Spinal cord (tissue), 10 donors: ENCODE results near the gene NBEA. TPM values are rescaled to one million over a fixed set of nuclear protein-coding genes. Genes with fewer than 3 reads are reported as not detected.

ENCODE experiments used
- DNase-seq, 6 donors: peaks; one replicate each; pipeline versions ENCODE4 v3.0.0 to v3.0.0-alpha.2; 2013 to 2015; ENCODE audit warnings: low spot score in 6 of 6, low read depth in 4 of 6
- H3K27ac ChIP-seq: one replicate; pipeline ENCODE4 v1.5.1; 2013; ENCODE audit warnings: low read depth, low read length, control low read depth
- H3K27me3 ChIP-seq: one replicate; pipeline ENCODE4 v1.6.1; 2013; ENCODE audit warnings: low read length; ENCODE audit not compliant: control insufficient read depth, insufficient read depth
- H3K36me3 ChIP-seq: one replicate; pipeline ENCODE4 v1.6.1; 2013; ENCODE audit warnings: low read length; ENCODE audit not compliant: control insufficient read depth, insufficient read depth
- H3K4me1 ChIP-seq: one replicate; pipeline ENCODE4 v1.6.1; 2013; ENCODE audit warnings: low read length; ENCODE audit not compliant: control insufficient read depth, insufficient read depth
- H3K4me3 ChIP-seq: one replicate; pipeline ENCODE4 v1.5.1; 2013; ENCODE audit warnings: low read depth, low read length, control low read depth
- H3K9me3 ChIP-seq: one replicate; pipeline ENCODE4 v1.6.1; 2013; ENCODE audit warnings: low read length; ENCODE audit not compliant: control insufficient read depth, insufficient read depth
- WGBS: methylation state at CpG from one replicate; pipeline ENCODE4 v1.1.5; 2013; ENCODE audit warnings: missing lambda C conversion rate; ENCODE audit not compliant: insufficient coverage; 5-methylcytosine and 5-hydroxymethylcytosine counted together
- polyA plus RNA-seq, 2 donors: library from polyadenylated mRNA; unstranded; fragments of 120-200 nt; gene quantifications; one replicate each; pipeline ENCODE4 v1.2.1, GENCODE V29; 2013; ENCODE audit not compliant: insufficient read length in 2 of 2
- total RNA-seq, 2 donors: library from RNA; depleted of rRNA in 1 of 2; stranded (reverse); fragments of 120-200 nt in 1 of 2; fragments of >200 nt in 1 of 2; gene quantifications; one replicate each; pipeline versions ENCODE4 v1.2.3 to v1.2.4, GENCODE V29; 2013 to 2014
- donor health status: healthy.

The NBEA gene
- total and polyA plus RNA-seq, 4 donors: 39.1 to 136 (median 72.8) TPM

GRCh38 chr13:35592457-35592856 is 650.4 kb downstream of the NBEA start:
- Histone ChIP-seq H3K27me3 (no peaks in the 10 kb centered on the region), H3K4me1 (no peaks in the 10 kb centered on the region), H3K36me3 (no peaks in the 10 kb centered on the region), H3K9me3 (no peaks in the 10 kb centered on the region), H3K27ac (no peak overlapping the region), H3K4me3 (no peak overlapping the region)
- DNase-seq: peak in 1 of 6 donors; percentile 47
- WGBS: 75% methylated on average over 3 of the region's 4 CpGs

GRCh38 chr13:35593651-35594050 is 651.6 kb downstream of the NBEA start:
- no peaks in the 10 kb centered on the region for H3K36me3 ChIP-seq
- WGBS: no CpG with 5 or more reads among the region's 3 CpGs
- H3K27ac ChIP-seq: no peak overlapping the region
- H3K9me3 ChIP-seq: no peaks in the 10 kb centered on the region
- H3K27me3 ChIP-seq: no peaks in the 10 kb centered on the region
- no peak overlapping the region for H3K4me3 ChIP-seq
- H3K4me1 ChIP-seq: no peaks in the 10 kb centered on the region
- peak in 1 of 6 donors; percentile 74 for DNase-seq

DNA sequence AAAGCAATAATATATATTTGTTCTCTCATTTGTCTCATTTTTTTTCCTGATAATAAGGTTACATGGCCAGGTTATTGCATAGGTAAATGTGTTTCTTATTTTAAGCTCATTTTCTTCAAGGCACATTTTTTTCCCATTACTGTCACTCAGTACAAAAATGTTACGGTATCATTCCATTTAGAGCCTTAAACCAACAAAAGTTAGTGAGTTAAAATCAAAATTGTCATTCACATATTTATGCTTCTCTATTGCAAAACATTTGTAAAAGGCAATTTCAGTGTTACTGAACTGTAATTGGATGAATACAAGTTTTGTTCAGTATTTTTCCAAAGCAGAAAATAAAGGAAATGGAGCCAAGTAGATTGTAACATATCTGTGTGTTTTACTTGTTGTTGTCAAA is 652.0 kb downstream of the NBEA start:
- no CpG with 5 or more reads among the region's 1 CpG for WGBS
- Histone ChIP-seq H3K9me3 (no peaks in the 10 kb centered on the region), H3K4me1 (peaks cover 2% of the 10 kb centered on the region), H3K27me3 (no peaks in the 10 kb centered on the region), H3K36me3 (no peaks in the 10 kb centered on the region), H3K4me3 (no peak overlapping the region), H3K27ac (no peak overlapping the region)
- no peak for DNase-seq

DNA sequence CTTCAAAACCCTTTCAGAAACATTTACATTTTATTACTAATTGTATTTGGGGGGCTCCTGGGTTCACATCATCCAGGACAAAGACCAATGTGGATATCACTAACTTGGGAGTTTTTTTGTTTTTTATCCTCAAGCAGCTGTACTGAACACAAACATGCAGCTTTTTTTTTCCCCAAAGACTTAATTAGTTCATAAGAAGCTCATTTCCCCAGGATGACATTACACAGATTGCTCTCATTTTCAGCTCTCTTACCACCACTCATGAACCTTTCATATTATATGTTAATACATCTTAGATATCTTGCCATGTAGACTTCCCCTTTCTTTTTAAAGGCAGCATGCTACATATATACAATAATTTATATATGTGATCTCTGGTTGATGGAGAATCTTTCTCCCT is 653.1 kb downstream of the NBEA start:
- Histone ChIP-seq H3K27me3 (no peaks in the 10 kb centered on the region), H3K4me1 (peaks cover 5% of the 10 kb centered on the region), H3K9me3 (no peaks in the 10 kb centered on the region), H3K4me3 (no peak overlapping the region), H3K36me3 (no peaks in the 10 kb centered on the region), H3K27ac (no peak overlapping the region)
- DNase-seq: peak in 1 of 6 donors; percentile 71

- H3K4me3 ChIP-seq: no peak overlapping the region
- no peak overlapping the region for H3K27ac ChIP-seq
- no peaks in the 10 kb centered on the region for H3K9me3 ChIP-seq
- WGBS: no CpG with 5 or more reads among the region's 5 CpGs
- no peaks in the 10 kb centered on the region for H3K36me3 ChIP-seq
- peaks cover 5% of the 10 kb centered on the region for H3K4me1 ChIP-seq
- no peaks in the 10 kb centered on the region for H3K27me3 ChIP-seq
- DNase-seq: peak in 1 of 6 donors; percentile 19
These were observed 654.4 kb downstream of the NBEA start for GRCh38 chr13:35596321-35597030.

- Histone ChIP-seq H3K4me3 (no peak overlapping the region), H3K27me3 (no peaks in the 10 kb centered on the region), H3K4me1 (peaks cover 5% of the 10 kb centered on the region), H3K36me3 (no peaks in the 10 kb centered on the region), H3K9me3 (no peaks in the 10 kb centered on the region), H3K27ac (no peak overlapping the region)
- 100% methylated on average over 2 of the region's 3 CpGs for WGBS
- DNase-seq: no peak
These were observed 655.4 kb downstream of the NBEA start for GRCh38 chr13:35597451-35597850.

- 75% methylated on average over 2 of the region's 3 CpGs for WGBS
- no peak overlapping the region for H3K27ac ChIP-seq
These were observed 656.2 kb downstream of the NBEA start for GRCh38 chr13:35598233-35598632.

GRCh38 chr13:35598790-35599369 is 656.8 kb downstream of the NBEA start:
- H3K4me1 ChIP-seq: peaks cover 5% of the 10 kb centered on the region
- H3K36me3 ChIP-seq: no peaks in the 10 kb centered on the region
- 86% methylated on average over 1 of the region's 4 CpGs for WGBS
- no peak overlapping the region for H3K27ac ChIP-seq
- no peaks in the 10 kb centered on the region for H3K27me3 ChIP-seq
- no peak for DNase-seq
- H3K9me3 ChIP-seq: no peaks in the 10 kb centered on the region
- H3K4me3 ChIP-seq: no peak overlapping the region

More at GRCh38 chr13:35598233-35598632, 656.2 kb downstream of the NBEA start:
- DNase-seq: peak in 1 of 6 donors; percentile 14
- Histone ChIP-seq H3K9me3 (no peaks in the 10 kb centered on the region), H3K27me3 (no peaks in the 10 kb centered on the region), H3K4me3 (no peak overlapping the region), H3K36me3 (no peaks in the 10 kb centered on the region), H3K4me1 (peaks cover 5% of the 10 kb centered on the region)

- H3K27me3 ChIP-seq: no peaks in the 10 kb centered on the region
- 100% methylated on average over 1 of the region's 2 CpGs for WGBS
- peaks cover 5% of the 10 kb centered on the region for H3K4me1 ChIP-seq
- no peak overlapping the region for H3K27ac ChIP-seq
- H3K9me3 ChIP-seq: no peaks in the 10 kb centered on the region
- no peaks in the 10 kb centered on the region for H3K36me3 ChIP-seq
- no peak for DNase-seq
- H3K4me3 ChIP-seq: no peak overlapping the region
These were observed 657.3 kb downstream of the NBEA start for GRCh38 chr13:35599384-35599783.

- no peaks in the 10 kb centered on the region for H3K27me3 ChIP-seq
- H3K9me3 ChIP-seq: no peaks in the 10 kb centered on the region
- no peak overlapping the region for H3K4me3 ChIP-seq
- H3K27ac ChIP-seq: no peak overlapping the region
- peaks cover 5% of the 10 kb centered on the region for H3K4me1 ChIP-seq
- no peak for DNase-seq
- H3K36me3 ChIP-seq: no peaks in the 10 kb centered on the region
- WGBS: 78% methylated on average over 3 of the region's 3 CpGs
These were observed 658.1 kb downstream of the NBEA start for GRCh38 chr13:35600137-35600536.
